GM18508 (cell line): ENCODE measurements around the gene OR52E8.

ENCODE experiments used
- ATAC-seq: cut with Tn5 transposase; IDR thresholded peaks from one replicate; pipeline ENCODE4 v1.9.1; 2021; ENCODE audit warnings: moderate number of reproducible peaks; ENCODE audit not compliant: insufficient read depth, unreplicated experiment

Gene OR52E8

DNA sequence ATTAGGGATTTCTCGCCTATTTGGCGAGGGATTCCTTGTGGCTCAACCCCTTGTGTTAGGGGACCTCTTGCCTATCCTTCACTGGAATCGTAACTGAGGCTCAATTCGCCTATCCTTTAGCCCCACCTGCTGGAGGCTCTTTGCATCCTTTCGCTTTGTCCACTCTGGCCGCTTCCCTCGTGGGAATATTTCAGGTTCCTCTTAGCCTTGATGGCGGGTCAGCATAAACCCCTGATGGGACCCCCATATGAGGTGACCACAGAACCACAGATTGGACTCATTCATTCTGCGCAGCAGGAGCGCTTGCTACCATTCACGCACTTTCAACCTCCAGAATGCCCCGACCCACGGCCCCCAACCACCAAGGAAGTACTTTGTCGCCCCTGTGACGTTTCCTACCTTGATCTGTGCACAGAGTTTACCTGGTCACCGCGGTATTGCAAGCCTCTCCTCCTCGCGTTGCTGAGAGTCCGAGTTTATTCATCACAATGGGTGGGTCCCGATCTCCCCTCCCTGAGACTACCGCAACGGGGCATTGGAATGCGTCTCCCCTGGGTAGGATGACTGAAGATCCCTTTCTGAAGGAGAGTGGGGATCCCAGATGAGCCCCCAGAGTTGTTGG lies 48.9 kb downstream of the OR52E8 start, which contains the start of gene OR52N2:
OR52N2 (plus strand) TSS at position 425 of the 622 bp plus-strand sequence. CDS start 11,412 bp downstream, outside the sequence.
- peak; percentile 88 for ATAC-seq

DNA sequence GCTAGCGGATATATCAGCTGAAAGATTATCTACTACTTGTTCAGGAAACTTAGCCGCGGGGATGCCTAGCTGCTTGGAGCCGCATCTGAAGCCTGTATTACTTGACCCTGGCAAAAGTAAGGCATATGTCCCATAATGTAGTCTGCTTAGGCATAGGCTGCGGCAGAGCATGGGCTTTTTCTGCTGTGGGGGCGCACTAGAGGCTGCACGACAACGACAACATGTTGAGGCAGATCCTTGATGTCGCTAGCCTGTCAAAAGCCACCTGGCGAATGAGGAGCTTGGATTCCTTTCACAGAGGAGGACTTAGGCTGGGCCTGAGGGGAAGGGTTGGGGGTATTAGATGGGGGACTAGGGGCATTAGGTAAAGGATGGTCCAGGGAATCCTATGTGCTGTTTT lies 49.9 kb downstream of the OR52E8 start:
- ATAC-seq = no peak
